ENCODE data around the gene DIAPH3.

DIAPH3 gene

DNA sequence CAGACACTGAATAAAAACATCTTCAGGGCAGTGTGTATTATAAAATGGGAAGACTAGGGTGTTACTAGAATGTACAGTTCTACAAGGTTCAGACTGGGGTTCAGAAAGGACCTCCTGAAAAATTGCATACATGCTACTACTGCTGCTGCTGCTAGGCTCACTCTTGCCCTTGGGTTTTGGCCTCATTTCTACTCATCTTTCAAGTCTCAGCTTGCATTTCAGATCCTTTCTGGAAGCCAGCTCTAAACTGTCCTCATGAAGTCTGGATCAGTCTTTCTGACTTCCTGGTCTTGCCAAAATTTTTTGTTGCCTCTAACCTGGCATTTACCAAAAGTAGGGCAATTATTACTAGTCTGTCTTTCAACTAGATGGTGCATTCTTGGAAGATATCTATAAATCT lies 393.3 kb downstream of the DIAPH3 start:
- DNase-seq = no peak

DNA sequence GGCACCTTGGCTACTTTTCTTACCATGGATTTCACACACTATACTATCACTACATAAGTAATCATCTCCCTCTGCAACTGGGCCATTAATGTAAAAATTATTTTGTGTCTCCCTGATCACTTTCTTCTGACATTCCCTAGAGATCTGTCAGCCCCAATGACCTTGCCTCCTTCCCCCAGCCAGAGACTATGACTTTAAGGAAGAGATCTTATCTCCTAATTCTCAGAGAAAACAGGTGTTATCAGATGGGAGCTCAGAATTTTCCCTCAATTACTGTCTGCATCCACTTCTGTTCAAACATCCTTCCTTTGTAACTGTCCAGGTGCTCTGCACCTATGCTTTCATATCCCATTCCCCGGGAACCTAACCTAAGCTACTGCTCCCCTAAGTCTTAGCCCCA lies 397.5 kb downstream of the DIAPH3 start:
- DNase-seq = no peak

DNA sequence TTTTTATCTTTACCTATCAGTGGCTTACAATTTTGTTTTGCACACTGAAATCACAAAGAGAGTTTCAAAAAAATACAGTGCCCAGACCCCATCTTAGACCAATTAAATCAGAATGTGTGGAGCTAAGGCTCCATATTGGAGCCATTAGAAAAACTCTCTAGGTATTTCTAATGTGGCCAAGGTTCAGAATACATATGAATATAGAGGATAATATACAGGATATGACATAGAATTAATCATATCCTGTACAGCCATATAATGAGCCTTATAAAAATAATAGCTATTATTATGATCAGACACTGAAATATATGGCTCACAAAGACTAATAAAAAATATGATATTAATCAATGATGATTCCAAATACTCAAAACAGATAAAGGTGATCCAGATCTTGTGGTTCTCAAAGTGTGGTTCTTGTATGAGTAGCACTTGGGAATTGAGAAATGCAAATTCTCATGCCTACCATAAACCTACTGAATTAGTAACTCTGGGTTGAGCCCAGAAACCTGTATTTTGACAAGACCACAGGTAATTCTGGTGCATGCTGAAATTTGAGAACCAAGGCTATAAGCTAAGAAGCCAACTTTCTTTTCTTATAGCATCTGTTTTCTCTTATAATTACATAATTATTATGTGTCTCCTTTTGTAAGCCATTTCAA lies 408.0 kb downstream of the DIAPH3 start:
- peak; percentile 62 for DNase-seq

DNA sequence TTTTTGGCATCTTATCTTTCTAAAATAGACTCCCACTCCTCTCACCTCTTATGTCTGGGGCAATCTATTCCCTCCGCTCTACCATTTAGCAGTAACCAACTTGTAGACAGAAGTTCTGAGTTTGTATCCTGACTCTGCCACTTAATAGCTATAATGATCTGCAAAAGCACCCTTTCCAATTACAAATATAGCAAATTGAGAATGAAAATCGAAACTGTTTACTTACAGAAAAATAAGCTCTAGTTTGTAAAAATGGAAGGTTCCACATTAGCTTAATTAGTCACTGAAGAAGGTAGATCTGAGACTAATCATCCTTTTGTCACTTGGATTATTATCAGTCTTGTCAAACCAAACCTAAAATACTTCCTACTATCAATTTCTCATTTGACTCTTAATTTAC lies 409.3 kb downstream of the DIAPH3 start:
- no peak for DNase-seq

- DNase-seq = peak; percentile 79
Measured at GRCh38 chr13:59750860-59751259, 412.9 kb downstream of the DIAPH3 start.

DNA sequence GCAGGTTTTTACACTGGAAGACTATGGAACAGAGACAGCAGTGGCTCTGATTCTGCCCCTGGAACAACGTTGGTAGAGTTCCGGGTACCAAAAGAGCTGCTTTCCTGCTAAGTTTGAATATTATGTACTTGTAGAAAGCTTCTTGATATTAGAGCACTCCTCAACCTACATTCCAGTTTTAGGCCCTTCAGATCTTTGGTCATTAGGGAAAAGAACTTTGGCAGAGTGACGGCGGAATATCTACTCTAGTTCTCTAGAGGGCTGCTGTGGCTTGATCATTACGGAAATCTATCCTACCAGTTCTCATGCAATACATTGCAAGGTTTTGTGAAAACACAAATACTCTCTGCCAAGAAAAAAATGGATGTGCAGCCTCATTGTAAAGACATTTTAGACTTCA lies 415.7 kb downstream of the DIAPH3 start:
- no peak for DNase-seq

DNA sequence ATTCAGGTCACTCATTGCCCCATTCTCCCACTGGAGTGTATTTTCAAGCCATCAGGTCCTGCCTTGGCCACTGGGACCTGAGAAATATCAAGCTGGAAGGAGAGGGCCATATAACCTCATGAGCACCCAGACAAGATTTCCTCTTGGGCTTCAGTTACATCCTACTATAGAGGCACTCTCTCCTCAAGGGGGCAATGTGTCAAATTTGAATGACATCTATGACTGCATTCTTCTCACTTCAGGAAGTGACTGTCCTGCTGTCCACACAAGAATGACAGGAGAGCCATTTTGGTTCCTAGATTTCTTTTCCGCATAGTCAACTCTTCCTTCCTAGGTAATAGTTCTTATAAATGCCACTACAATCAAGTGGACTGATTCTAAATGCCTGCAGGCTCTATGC lies 416.2 kb downstream of the DIAPH3 start:
- DNase-seq = no peak

DNA sequence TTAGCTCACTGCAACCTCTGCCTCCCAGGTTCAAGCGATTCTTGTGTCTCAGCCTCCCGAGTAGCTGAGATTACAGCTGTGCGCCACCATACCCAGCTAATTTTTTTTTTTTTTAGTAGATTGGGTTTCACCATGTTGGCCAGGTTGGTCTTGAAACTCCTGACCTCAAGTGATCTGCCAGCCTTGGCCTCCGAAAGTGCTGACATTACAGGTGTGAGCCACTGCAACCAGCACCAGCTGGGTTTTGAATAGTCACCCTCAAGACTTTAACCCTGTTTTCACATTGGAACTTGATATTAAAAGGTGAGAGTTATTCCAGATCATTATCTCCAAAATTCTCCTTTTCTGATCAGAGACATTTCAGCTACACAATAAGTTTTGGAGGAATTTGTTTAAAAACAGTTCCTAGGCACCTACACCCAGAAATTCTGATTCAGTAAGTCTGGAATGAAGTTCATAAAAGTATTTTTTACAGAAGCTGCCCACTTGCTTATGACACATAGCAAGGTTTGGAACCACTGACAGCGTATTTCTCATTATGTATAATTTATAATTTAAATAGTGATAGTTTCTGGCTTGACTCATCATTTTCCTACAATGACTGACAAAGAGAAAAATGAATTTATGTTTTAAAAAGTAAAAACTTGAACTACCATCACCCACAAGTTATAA lies 417.3 kb downstream of the DIAPH3 start:
- DNase-seq = peak; percentile 82

DNA sequence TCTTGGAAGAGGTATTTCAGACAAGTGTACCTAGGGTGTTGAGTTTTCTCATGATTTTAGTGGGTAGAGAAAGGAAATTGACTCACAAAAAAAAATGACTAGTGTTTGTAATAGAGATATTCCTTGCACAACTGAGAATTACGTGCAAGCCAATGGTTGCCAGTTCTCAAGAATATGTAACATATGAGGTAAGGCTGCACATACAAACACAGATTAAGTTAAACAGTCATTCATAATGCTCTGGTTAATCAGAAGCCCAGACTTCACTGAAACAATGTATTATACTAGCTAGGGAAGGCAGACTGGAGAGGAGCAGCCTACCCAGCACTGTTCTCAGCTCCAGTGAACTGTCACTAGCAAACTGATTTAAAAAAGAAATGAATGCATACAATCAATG lies 418.3 kb downstream of the DIAPH3 start:
- DNase-seq = peak; percentile 48

DNA sequence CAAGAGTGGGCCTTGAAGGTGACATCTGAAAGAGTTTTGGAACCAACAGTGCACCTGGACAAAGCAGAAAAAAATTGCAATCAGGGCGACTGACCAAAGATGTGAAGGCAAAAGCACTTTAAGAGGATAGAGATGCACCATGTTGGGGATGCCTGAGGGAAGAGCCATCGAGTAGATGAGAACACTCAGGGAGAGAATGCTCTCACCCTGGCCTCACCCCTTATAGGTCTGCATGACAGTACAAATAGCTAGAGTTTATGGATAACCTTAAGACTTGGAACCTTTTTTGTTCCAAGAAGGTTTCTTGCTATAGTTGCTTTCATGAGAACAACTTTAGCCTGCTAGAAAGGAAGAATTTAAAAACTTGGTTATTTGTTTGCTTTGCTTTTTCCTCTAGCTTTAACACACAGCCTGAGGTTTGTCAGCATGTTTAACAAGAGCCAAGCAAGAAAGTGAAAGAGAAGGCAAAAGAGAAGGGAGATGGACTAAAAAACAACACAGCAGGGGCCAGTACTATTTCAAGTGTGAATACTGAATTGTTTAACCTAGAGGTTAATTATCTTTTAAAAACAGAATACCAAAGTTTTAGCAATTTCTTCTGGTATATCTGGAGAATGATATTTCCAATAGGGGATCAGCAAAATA lies 418.9 kb downstream of the DIAPH3 start:
- DNase-seq = no peak

GRCh38 chr13:59743195-59743594 lies 420.5 kb downstream of the DIAPH3 start:
- peak; percentile 17 for DNase-seq

DNA sequence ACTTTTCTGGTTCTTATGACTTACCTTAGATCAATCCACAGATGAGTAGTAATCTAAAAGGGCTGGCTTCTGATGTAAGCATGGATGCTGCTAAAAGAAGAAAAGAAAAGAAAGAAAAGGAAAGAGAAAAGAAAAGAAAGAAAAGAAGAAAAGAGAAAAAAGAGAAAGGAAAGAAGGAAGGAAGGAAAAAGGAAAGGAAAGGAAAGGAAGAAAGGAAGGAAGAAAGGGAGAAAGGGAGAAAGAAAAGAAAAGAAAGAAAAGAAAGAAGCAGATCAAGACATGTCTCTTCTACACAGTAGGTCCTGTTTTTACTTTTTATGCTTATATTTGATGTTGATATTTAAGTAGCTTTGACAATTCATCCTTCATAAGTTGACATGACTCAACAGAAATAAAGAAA lies 421.3 kb downstream of the DIAPH3 start:
- no peak for DNase-seq

DNA sequence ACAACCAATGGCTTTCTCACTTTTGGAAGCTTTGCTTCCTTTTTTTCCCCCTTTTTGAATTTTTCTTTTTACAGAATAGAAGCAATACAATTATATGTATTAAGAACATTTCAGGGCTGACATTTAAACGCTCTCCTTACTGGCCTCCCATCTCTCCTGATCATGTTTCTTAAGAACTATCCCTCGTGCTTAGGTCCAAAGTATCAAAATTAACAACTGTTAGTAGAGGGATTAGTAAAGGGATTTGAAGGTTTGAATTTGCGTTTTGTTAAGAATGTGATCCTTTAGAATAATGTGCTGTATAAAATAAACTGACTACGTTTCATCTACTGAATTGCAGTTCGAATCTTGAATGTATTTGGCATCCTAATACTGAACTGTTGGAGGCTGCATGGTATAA lies 424.8 kb downstream of the DIAPH3 start:
- no peak for DNase-seq

DNA sequence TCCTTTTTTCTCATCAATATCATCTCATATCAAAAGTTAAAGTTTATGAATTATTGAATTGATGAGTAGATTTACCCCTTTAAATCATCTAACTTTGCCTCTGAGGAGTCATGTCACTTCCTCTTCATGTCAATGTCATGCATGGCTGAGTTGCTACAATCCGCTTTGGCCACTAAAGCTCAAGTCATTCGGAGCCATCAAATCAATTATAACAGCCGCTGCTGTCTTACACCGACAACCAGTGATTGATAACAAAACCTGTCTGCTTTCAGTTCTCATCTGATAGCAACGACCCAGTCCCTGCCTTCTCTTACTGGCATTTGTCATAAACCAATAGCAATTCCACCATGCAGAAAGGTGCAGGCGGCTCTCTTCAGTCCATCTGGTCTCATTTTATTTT lies 429.3 kb downstream of the DIAPH3 start:
- DNase-seq = no peak

DNA sequence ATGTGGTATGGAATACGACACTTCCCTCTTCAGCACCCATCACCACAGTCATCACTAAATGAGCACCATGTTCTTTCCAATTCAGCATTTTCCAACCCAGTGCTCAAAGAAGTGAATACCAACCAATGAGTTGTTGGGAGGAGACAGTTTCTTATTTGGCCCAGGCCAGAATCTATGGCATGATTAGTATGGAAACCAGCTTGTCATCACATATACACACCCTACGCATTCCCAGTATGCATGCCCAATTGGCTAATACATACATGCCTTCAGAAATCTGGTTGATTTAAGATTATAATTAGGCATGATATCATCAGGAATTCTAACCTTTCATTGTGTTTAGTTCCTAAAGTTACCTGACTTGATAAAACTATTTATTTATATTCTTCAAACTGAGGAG lies 430.0 kb downstream of the DIAPH3 start:
- DNase-seq = no peak

DNA sequence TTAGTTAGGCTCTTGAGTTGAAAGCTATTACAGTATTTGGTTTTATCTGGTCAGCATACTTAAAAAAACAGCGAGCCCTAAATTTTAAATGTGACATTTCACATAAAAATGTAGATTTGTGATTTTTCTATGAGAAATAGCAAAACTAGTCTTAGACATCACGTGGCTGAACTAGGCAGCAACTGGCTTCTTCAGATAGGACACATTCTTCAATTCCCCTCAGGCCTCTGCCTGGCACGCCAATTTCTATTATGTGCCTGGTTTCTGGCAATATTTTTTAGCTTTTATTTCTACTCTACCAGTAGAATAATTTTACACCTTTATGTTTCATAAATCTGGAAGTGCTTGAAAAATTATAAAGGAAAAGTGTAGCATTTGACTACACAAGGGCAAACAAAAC lies 433.7 kb downstream of the DIAPH3 start:
- DNase-seq = peak; percentile 29

- DNase-seq = peak; percentile 13
Measured at GRCh38 chr13:59728896-59729545, 434.7 kb downstream of the DIAPH3 start.

DNA sequence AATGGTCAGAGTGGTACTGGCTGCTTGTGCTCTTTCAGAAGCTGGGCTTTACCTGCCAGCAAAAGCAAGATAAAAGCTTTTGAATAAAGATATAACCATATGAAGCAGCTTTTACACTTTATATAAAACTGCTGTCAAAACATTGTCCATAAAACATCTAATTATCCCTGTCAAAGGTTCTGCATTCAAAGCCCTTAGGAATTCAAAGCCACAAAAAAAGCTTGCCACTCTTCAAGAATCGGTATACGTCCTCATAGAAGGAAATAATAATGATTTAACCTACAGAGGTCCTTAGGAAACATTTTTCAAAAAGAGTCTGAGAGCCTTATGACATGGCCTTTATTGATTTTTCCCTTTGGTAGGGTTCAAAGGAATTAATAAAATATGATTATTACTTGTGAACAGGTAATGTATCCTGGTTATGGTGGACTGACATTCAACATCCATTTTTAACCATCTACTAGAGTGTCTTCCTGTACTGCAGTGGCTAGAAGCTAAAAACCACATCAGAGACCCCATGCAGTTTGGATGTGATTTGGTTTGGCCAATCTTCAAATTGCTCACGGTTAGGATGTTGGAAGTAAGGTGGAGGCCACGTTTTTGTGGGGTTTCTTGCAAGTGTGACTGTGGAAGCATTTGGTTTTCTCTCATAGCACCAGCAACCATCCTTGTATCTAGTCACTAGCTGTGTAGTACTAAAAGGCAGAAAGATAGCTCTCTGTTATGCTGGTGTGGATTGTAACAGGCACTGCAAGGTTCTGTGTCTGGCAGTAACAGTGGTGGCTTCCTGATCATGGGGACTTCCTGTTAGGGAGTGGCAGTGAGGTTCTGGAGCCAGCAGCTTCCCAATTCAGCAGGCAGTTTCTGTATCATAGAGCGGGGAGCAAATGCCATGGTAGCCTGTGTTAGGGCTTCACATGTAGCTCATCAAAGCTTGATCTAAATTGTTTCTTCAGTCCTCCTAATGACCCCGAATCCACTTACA lies 441.5 kb downstream of the DIAPH3 start:
- no peak for DNase-seq

GRCh38 chr13:59715611-59716010 lies 448.1 kb downstream of the DIAPH3 start:
- DNase-seq = no peak

DNA sequence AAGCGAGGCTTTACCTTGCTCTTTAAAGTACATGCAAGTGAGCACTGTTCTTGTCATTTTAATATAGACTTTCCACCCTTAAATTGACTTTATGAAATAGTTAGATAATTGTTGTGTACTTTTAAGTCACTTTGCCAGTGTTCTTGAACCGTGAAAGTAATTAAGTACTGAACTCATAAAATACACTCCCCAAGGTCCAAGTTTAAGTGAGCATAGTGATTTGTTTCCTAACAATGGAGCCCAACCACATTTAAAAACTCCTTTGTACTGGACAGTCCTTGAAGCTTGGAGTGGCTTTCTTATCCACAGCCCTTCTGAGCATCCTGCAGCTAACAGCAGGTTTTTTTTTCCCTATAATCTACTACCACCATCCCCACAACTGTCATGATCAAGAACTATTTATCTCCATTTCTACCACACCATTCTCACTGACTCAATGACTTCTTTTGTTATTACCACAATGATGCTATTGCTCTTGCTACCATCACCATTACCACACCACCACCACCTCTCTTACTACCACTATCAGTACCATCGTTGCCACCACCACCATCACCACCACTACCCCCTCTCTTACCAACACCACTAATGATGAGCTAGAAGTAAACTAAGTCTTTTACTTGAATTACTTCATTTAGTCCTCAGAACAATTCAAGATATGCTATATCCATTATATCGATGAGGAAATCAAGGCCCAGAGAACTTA lies 452.6 kb downstream of the DIAPH3 start:
- no peak for DNase-seq

- DNase-seq = no peak
Measured at GRCh38 chr13:59710416-59710815, 453.3 kb downstream of the DIAPH3 start.

All from fibroblast of skin of back (primary cell).